A673 (cell line): ENCODE results near the gene BABAM2.

Experiments
- EZH2 ChIP-seq: fragments of 200-600 bp; sonication (generic); IDR thresholded peaks from 2 replicates; pipeline ENCODE4 v1.6.1; 2017; ENCODE audit warnings: borderline replicate concordance, low read depth, mild to moderate bottlenecking, mixed read lengths, antibody characterized with exemption, low read length; ENCODE audit not compliant: poor library complexity, severe bottlenecking
- TF ChIP-seq, protein P1 (sequence below): fragments of 300-800, 200-600 bp; sonication (generic); conservative IDR thresholded peaks from 2 replicates; pipeline ENCODE4 v1.5.1; 2017; ENCODE audit warnings: low read depth, mild to moderate bottlenecking, antibody characterized with exemption, low read length, moderate library complexity, mixed read lengths

- TF ChIP-seq, protein P1, sequence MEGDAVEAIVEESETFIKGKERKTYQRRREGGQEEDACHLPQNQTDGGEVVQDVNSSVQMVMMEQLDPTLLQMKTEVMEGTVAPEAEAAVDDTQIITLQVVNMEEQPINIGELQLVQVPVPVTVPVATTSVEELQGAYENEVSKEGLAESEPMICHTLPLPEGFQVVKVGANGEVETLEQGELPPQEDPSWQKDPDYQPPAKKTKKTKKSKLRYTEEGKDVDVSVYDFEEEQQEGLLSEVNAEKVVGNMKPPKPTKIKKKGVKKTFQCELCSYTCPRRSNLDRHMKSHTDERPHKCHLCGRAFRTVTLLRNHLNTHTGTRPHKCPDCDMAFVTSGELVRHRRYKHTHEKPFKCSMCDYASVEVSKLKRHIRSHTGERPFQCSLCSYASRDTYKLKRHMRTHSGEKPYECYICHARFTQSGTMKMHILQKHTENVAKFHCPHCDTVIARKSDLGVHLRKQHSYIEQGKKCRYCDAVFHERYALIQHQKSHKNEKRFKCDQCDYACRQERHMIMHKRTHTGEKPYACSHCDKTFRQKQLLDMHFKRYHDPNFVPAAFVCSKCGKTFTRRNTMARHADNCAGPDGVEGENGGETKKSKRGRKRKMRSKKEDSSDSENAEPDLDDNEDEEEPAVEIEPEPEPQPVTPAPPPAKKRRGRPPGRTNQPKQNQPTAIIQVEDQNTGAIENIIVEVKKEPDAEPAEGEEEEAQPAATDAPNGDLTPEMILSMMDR: no peak
- no peak for TF ChIP-seq EZH2
Measured at GRCh38 chr2:27911458-27912210, 21.1 kb downstream of the BABAM2 start.
